Adrenal gland (tissue), 12 donors: ENCODE results near the gene PDCD4. TPM values are rescaled to one million over a fixed set of nuclear protein-coding genes. Genes with fewer than 3 reads are reported as not detected.

Experiments
- DNase-seq, 7 donors: peaks; one replicate each; pipeline ENCODE4 v3.0.0-alpha.2; 2019 to 2020
- H3K27ac ChIP-seq, 5 donors: fragments of 200-600 bp; sonication (generic) in 4 of 5; 1 replicate in 3 of 5; 2 replicates in 2 of 5; pipeline versions ENCODE4 v1.5.1 to v1.8.0; 2016 to 2020; ENCODE audit warnings: mild to moderate bottlenecking in 1 of 5
- H3K27me3 ChIP-seq: fragments of 200-600 bp; 2 replicates; pipeline ENCODE4 v1.8.0; 2021
- H3K36me3 ChIP-seq, 2 donors: fragments of 200-600 bp; replicated peaks in 1 of 2; 1 replicate in 1 of 2; 2 replicates in 1 of 2; pipeline versions ENCODE4 v1.5.1 to v1.8.0; 2018 to 2022
- H3K4me1 ChIP-seq, 2 donors: fragments of 200-600 bp; replicated peaks in 1 of 2; 1 replicate in 1 of 2; 2 replicates in 1 of 2; pipeline versions ENCODE4 v1.5.1 to v1.8.0; 2018 to 2021
- H3K4me3 ChIP-seq, 4 donors: fragments of 200-600 bp; sonication (generic) in 3 of 4; one replicate each; pipeline ENCODE4 v1.5.1; 2016 to 2018
- H3K9me3 ChIP-seq, 3 donors: fragments of 200-600 bp; sonication (generic) in 1 of 3; replicated peaks in 1 of 3; 1 replicate in 2 of 3; 2 replicates in 1 of 3; pipeline versions ENCODE4 v1.5.1 to v1.8.0; 2016 to 2021
- POLR2A ChIP-seq, 2 donors: fragments of 450-650 bp; IDR thresholded peaks; one replicate each; pipeline ENCODE4 v1.6.1; 2017; ENCODE audit warnings: antibody characterized with exemption in 2 of 2, mild to moderate bottlenecking in 2 of 2, moderate library complexity in 1 of 2
- WGBS, 4 donors: extraction: QIAGEN DNeasy Blood & Tissue Kit in 2 of 4; methylation state at CpG; one replicate each; pipeline versions ENCODE4 v1.1.5 to v1.1.7; 2013 to 2017; 5-methylcytosine and 5-hydroxymethylcytosine counted together
- intact Hi-C, 2 donors: fragments of 100-400 bp; cut with DNase I; formaldehyde crosslinking; loops; one replicate each; pipeline versions ENCODE4 v1.14.1 to v1.15.0; 2022 to 2023
- polyA plus RNA-seq, 3 donors: library from polyadenylated mRNA; stranded (reverse); fragments of 200-250 nt in 2 of 3; fragments of 350-450 nt in 1 of 3; fragmentation: Illumina TruSeq in 1 of 3; extraction: RNeasy Lipid Tissue Mini Kit (QIAGEN cat#74804) in 1 of 3; gene quantifications; one replicate each; pipeline ENCODE4 v1.2.3, GENCODE V29; 2013 to 2014
- total RNA-seq, 9 donors: library from RNA; depleted of rRNA in 4 of 9; stranded (reverse); fragments of >200 nt in 4 of 9; fragments of 120-200 nt in 1 of 9; fragmentation: NEBNext Ultra II Directional in 1 of 9; extraction: Animal tissue kit (Norgen Biotek cat#: 25700) in 1 of 9; gene quantifications; one replicate each; pipeline versions ENCODE4 v1.1.0 to v1.2.4, GENCODE V29; 2013 to 2023
- TF ChIP-seq, protein P1 (sequence below), 6 experiments: fragments of 450-650 bp in 4 of 6; fragments of 200-600 bp in 2 of 6; sonication (generic) in 1 of 6; IDR thresholded peaks; 1 replicate in 5 of 6; 2 replicates in 1 of 6; pipeline versions ENCODE4 v1.5.1 to v1.8.0; 2016 to 2021; ENCODE audit warnings: antibody characterized with exemption in 6 of 6, mild to moderate bottlenecking in 2 of 6, moderate library complexity in 1 of 6
- donor health status: healthy with polysubstance abuse.
- donor health status: Bipolar disorder and iron deficiency.
- donor health status: DM: yes; HTN: yes; CAD: no.
- donor health status: DM: no; HTN: no; CAD: no.
- donor health status: DM: no; HTN: no; CAD: no.
- donor health status: DM: yes; HTN: yes; CAD: no.

PDCD4 gene
- total and polyA plus RNA-seq, 12 donors, result 16.8 to 150 (median 44.8) TPM

DNA sequence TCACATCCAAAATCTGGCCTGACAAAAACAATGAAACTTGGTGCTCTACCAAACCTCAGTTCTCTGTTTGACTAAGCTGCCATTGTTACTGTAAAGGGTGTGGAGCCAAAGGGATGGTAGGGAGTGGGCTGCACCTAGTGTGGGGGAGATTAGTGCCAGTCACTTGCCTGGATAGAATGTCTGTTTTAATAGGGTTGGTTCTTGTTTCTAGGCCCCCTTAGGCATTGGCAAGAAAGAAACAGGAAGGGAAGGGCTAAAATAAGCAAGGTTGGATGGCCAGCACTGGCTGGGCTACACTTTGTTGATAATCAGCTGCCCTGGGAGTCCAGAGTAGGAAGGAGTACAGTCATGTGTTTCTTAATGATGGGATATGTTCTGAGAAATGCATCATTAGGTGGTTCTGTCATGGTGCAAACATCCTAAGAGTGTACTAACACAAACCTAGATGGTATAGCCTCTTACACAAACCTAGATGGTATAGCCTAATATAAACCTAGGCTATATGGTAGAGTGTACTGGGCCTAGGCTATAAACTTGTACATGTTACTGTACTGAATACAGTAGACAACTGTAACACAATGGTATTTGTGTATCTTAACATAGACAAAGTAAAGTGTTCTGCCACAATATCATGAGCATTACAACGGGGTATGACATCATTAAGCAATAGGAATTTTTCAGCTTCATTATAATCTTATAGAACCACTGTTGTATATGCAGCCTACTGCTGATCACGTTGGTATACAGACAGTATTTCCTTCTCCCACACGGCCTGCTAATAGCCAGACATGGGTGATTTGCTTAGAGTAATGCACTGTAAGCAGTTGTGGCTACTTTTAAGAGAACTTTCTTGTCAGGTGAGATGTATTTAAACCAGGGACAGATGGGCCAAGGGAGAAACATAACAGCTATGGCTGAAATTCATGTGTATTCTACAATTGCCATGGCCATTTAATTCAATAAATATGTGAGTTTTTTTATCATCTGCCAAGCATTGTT is 31.9 kb downstream of the PDCD4 start:
- Histone ChIP-seq H3K27me3 (no peaks in the 10 kb centered on the region), H3K4me3 (no peak overlapping the region), H3K4me1 (peaks cover 0 to 9% of the 10 kb centered on the region in 2 donors), H3K9me3 (no peaks in the 10 kb centered on the region), H3K36me3 (peaks cover 0 to 11% of the 10 kb centered on the region in 2 donors), H3K27ac (no peak overlapping the region)
- TF ChIP-seq POLR2A (IDR thresholded peaks at IDR 0.05), result no peak
- TF ChIP-seq, protein P1, sequence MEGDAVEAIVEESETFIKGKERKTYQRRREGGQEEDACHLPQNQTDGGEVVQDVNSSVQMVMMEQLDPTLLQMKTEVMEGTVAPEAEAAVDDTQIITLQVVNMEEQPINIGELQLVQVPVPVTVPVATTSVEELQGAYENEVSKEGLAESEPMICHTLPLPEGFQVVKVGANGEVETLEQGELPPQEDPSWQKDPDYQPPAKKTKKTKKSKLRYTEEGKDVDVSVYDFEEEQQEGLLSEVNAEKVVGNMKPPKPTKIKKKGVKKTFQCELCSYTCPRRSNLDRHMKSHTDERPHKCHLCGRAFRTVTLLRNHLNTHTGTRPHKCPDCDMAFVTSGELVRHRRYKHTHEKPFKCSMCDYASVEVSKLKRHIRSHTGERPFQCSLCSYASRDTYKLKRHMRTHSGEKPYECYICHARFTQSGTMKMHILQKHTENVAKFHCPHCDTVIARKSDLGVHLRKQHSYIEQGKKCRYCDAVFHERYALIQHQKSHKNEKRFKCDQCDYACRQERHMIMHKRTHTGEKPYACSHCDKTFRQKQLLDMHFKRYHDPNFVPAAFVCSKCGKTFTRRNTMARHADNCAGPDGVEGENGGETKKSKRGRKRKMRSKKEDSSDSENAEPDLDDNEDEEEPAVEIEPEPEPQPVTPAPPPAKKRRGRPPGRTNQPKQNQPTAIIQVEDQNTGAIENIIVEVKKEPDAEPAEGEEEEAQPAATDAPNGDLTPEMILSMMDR (IDR thresholded peaks at IDR 0.05), result no peak
- no peak for DNase-seq
- intact Hi-C loops, result loop anchor here in 1 of 2 donors (10.0 kb wide), 1 partner anchor 299 kb away; no protein-coding TSS in a partner anchor
- 83 to 92% (median 87%) methylated on average over 3 of the region's 3 CpGs for WGBS, 4 donors

- 85 to 90% (median 88%) methylated on average over 4 of the region's 4 CpGs for WGBS, 4 donors
- intact Hi-C loops, result no loop called here
- Histone ChIP-seq H3K36me3 (no peaks in the 10 kb centered on the region), H3K9me3 (no peaks in the 10 kb centered on the region), H3K4me1 (no peaks in the 10 kb centered on the region), H3K27me3 (no peaks in the 10 kb centered on the region), H3K4me3 (no peak overlapping the region), H3K27ac (no peak overlapping the region)
- TF ChIP-seq, protein P1 (IDR thresholded peaks at IDR 0.05), result no peak
- no peak for TF ChIP-seq POLR2A (IDR thresholded peaks at IDR 0.05)
- DNase-seq, result no peak
Observed at GRCh38 chr10:110910138-110910537, 38.4 kb downstream of the PDCD4 start.

DNA sequence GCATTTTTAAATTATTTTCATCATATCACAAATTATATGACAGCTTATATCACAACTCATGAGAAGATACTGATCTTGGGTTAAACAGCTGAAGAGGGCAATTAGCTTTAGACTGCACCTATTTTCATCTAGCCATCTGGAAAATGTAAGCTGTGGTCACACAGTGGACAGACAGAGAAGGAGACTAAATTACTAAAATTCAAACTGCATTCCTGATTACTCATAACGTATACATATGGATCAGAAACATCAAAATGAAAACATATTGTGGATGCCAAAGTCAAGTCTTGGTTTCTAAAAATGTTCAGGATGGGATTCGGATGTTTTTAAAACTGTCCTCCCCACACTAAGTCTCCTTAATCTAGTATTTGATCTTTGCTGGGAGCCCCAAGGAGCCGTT is 40.6 kb downstream of the PDCD4 start:
- 78 to 84% (median 82%) methylated on average over 3 of the region's 3 CpGs for WGBS, 4 donors
- Histone ChIP-seq H3K4me1 (peaks cover 0 to under 1% of the 10 kb centered on the region in 2 donors), H3K27me3 (no peaks in the 10 kb centered on the region), H3K27ac (no peak overlapping the region), H3K4me3 (no peak overlapping the region), H3K36me3 (no peaks in the 10 kb centered on the region), H3K9me3 (no peaks in the 10 kb centered on the region)
- intact Hi-C loops, result no loop called here
- no peak for DNase-seq
- TF ChIP-seq POLR2A (IDR thresholded peaks at IDR 0.05), result no peak
- TF ChIP-seq, protein P1 (IDR thresholded peaks at IDR 0.05), result no peak

DNA sequence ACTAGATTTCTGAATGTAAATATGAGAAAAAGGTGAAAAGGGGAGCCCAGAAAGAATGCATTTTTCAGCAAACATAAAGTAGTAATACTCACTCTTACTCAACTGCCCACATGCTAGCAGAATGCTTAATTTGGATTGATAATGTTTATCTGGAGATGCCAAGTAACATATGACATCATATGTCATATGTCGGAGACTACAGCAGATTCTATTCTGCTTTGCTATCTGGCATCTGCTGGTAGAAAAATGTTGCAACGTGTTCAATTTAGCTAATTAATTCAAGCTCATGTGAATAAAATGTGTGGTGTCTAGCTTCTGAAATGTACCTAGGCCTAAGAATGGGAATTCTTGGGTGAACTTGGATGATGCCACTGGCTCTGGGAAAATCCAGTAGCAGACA is 42.7 kb downstream of the PDCD4 start:
- DNase-seq, result no peak
- no peak for TF ChIP-seq POLR2A (IDR thresholded peaks at IDR 0.05)
- Histone ChIP-seq H3K27me3 (no peaks in the 10 kb centered on the region), H3K4me1 (peaks cover 6 to 8% of the 10 kb centered on the region in 2 donors), H3K4me3 (no peak overlapping the region), H3K36me3 (no peaks in the 10 kb centered on the region), H3K9me3 (no peaks in the 10 kb centered on the region), H3K27ac (no peak overlapping the region)
- WGBS, 4 donors, result 85 to 97% (median 90%) methylated on average over 2 of the region's 2 CpGs
- intact Hi-C loops, result no loop called here
